GM12878 (cell line): ENCODE results near the gene KIF26A. TPM values are rescaled to one million over a fixed set of nuclear protein-coding genes. Genes with fewer than 3 reads are reported as not detected.

Experiments
- CREM ChIP-seq: IDR thresholded peaks from 2 replicates; pipeline ENCODE4 v1.6.1; 2014; ENCODE audit warnings: antibody characterized with exemption, low read depth
- CUX1 ChIP-seq: IDR thresholded peaks from 2 replicates; pipeline ENCODE4 v1.6.1; 2012; ENCODE audit warnings: improper control_type of control experiment, low read depth, low read length; ENCODE audit not compliant: insufficient replicate concordance
- MYC ChIP-seq: IDR thresholded peaks from 2 replicates; pipeline ENCODE4 v1.6.1; 2011; ENCODE audit warnings: mild to moderate bottlenecking, low read length, moderate library complexity, inconsistent platforms; ENCODE audit not compliant: insufficient read depth, insufficient replicate concordance, insufficient read length, severe bottlenecking
- NR2C2 ChIP-seq: IDR thresholded peaks from 2 replicates; pipeline ENCODE4 v1.6.1; 2011; ENCODE audit warnings: borderline replicate concordance, low read depth; ENCODE audit not compliant: control insufficient read depth, insufficient read length
- PML ChIP-seq: IDR thresholded peaks from 2 replicates; pipeline ENCODE4 v1.6.1; 2012; ENCODE audit warnings: low read length, inconsistent platforms
- POLR2AphosphoS5 ChIP-seq: IDR thresholded peaks from 2 replicates; pipeline ENCODE4 v1.6.1; 2011; ENCODE audit warnings: mild to moderate bottlenecking, low read length, inconsistent platforms
- RAD21 ChIP-seq: IDR thresholded peaks from 2 replicates; pipeline ENCODE4 v1.6.1; 2011; ENCODE audit warnings: mild to moderate bottlenecking, low read depth, low read length, moderate library complexity; ENCODE audit not compliant: insufficient read depth
- ZBTB40 ChIP-seq: fragments of 450-650 bp; IDR thresholded peaks from 2 replicates; pipeline ENCODE4 v1.6.1; 2016; ENCODE audit warnings: mild to moderate bottlenecking, moderate library complexity, borderline replicate concordance
- ZNF217 ChIP-seq: fragments of 450-650 bp; IDR thresholded peaks from 2 replicates; pipeline ENCODE4 v1.6.1; 2017; ENCODE audit warnings: antibody characterized with exemption, mild to moderate bottlenecking
- polyA plus RNA-seq, 11 experiments: library from polyadenylated mRNA; depleted of rRNA in 4 of 11; unstranded in 6 of 11; stranded (reverse) in 5 of 11; fragments of >200 nt; fragmentation: Nextera tagmentation in 4 of 11; fragmentation: Illumina TruSeq in 1 of 11; extraction: Ambion mirVana in 4 of 11; extraction: Trizol in 1 of 11; gene quantifications; 1 replicate in 1 of 11; 2 replicates in 10 of 11; pipeline versions ENCODE4 v1.2.1 to v1.2.3, GENCODE V29; 2011 to 2016; ENCODE audit warnings: inconsistent platforms in 2 of 11, missing spikeins in 2 of 11, low read depth in 1 of 11
- total RNA-seq, 4 experiments: library from RNA; depleted of rRNA in 3 of 4; stranded (reverse); fragments of >200 nt in 3 of 4; fragmentation: Illumina TruSeq in 1 of 4; extraction: Trizol in 1 of 4; gene quantifications; 2 replicates each; pipeline versions ENCODE4 v1.2.1 to v1.2.3, GENCODE V29; 2013 to 2021

Gene KIF26A
- total and polyA plus RNA-seq, 10 of the 15 experiments (the other 5 are each of a cell fraction or from before 2014, with no cell fraction given): 0.05 TPM; not detected in 9

- no peak for TF ChIP-seq NR2C2
- no peak for TF ChIP-seq ZBTB40
- TF ChIP-seq MYC: no peak
- TF ChIP-seq POLR2AphosphoS5: no peak
- TF ChIP-seq ZNF217: no peak
- TF ChIP-seq CREM: no peak
- no peak for TF ChIP-seq PML
- TF ChIP-seq CUX1: no peak
- no peak for TF ChIP-seq RAD21
Measured at GRCh38 chr14:104143521-104144452, 5.4 kb downstream of the KIF26A start (continued).
